ENCODE results near the gene PRKCG.

Gene PRKCG

GRCh38 chr19:53898166-53898565 lies 16.2 kb downstream of the PRKCG start:
- DNase-seq (ENCODE audit: low spot score), result no peak

GRCh38 chr19:53898636-53899341 lies 16.8 kb downstream of the PRKCG start:
- peak; percentile 36 for DNase-seq (ENCODE audit: low spot score)

DNA sequence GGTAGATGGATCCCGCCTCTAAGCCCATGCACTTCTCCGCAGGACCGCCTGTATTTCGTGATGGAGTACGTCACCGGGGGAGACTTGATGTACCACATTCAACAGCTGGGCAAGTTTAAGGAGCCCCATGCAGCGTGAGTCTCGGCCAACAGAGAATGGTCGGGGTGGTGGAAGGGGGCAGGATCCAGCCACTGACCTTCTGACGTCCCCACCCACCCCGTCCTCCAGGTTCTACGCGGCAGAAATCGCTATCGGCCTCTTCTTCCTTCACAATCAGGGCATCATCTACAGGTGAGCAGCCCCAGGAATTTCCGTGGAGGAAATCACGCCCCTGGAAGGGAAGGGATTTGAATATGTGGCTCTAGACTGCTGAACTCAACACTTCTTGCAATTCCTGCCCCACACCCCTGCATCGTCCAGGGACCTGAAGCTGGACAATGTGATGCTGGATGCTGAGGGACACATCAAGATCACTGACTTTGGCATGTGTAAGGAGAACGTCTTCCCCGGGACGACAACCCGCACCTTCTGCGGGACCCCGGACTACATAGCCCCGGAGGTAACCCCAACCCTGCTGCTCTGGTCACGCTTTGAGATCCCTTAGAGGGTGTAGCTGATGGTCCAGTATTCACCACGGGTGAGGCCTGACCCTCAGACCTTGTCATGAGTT lies 18.3 kb downstream of the PRKCG start:
- DNase-seq (ENCODE audit: low spot score), result no peak

GRCh38 chr19:53903055-53903680 lies 21.2 kb downstream of the PRKCG start:
- no peak for DNase-seq (ENCODE audit: low spot score)

DNA sequence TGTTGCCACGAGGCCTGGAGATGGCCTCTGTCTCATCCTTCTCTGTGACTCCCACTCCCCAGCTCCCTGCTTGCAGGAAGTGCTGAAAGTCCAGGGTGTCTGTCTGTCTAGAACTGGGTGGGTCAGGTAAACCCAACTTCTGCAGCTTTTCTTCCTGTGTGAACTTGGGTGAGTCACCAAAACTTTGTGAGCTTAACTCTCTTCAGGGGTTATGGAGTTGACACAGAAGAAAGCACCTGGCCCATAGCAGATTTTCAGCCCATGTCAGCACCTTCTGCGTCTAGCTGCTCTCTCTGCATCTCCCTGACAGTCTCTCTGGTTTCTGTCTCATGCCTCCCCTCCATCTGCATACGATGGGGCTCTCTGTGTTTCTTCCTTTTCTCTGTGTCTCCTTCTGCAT lies 22.9 kb downstream of the PRKCG start:
- DNase-seq (ENCODE audit: low spot score), result no peak

GRCh38 chr19:53905787-53906186 lies 23.8 kb downstream of the PRKCG start:
- no peak for DNase-seq (ENCODE audit: low spot score)

- no peak for DNase-seq (ENCODE audit: low spot score)
These were observed 24.5 kb downstream of the PRKCG start for GRCh38 chr19:53906211-53907192.

DNA sequence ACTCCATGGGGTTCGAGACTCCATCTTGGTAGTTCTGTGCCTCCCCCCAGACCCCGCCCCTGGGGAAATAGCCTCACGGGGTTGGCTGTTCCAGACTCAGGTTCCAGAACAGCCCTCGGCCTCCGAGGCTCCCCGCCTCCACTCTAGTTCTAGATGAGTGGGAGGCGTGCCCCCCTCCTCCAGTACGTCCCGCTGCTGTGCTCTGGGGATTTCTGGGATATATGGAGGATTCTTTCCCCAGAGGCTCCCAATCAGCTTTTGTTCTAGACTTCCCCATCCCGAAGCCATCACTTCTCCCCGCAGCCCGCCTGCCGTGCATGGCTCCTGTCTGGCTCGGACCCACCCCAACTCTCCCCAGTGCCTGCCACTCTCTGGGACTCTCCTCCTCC lies 25.2 kb downstream of the PRKCG start:
- DNase-seq (ENCODE audit: low spot score), result no peak

DNA sequence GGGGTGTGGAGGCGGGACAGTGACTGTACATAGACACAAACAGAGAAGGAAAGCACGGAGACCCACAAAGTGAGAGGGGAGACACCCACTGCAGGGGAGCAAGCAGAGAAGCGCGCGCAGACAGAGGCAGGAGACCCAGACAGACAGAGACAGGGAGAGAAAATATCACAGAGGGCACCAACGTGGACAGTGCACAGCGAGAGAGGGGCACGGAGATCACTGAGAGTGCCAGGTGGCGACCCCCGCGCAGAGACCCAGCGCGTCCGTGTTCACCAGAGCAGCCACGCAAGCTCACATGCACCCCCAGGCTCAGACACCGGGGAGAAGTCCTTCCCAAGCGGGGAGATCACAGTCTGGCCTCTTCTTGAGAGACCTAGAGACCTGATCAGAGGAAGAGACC lies 25.7 kb downstream of the PRKCG start:
- DNase-seq (ENCODE audit: low spot score), result no peak

- peak; percentile 80 for DNase-seq (ENCODE audit: low spot score)
These were observed 26.3 kb downstream of the PRKCG start for GRCh38 chr19:53908106-53908934.

GRCh38 chr19:53908935-53909415 lies 27.0 kb downstream of the PRKCG start, which contains the start of gene CACNG7:
TSS of gene CACNG7 (plus strand) at chr19:53909278. CDS start at chr19:53912832, 3,554 bp downstream.
- DNase-seq (ENCODE audit: low spot score), result peak; percentile 44

- DNase-seq (ENCODE audit: low spot score), result no peak
These were observed 27.6 kb downstream of the PRKCG start for GRCh38 chr19:53909471-53910169.

- DNase-seq (ENCODE audit: low spot score), result peak; percentile 15
These were observed 28.1 kb downstream of the PRKCG start for GRCh38 chr19:53910170-53910518.

DNA sequence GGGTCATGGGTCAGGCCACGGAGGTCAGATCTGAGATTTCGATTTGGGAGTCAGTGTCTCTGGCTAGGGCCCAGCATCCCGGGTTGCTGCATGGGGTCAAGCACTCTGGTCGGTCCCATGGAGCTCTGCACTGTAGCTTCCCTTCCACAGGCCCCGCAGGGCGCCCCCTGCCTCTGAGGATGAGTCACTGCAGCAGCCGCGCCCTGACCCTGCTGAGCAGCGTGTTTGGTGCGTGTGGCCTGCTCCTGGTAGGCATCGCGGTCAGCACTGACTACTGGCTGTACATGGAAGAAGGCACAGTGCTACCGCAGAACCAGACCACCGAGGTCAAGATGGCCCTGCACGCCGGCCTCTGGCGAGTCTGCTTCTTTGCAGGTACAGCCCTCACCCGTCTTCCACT lies 30.7 kb downstream of the PRKCG start:
- no peak for DNase-seq (ENCODE audit: low spot score)

DNA sequence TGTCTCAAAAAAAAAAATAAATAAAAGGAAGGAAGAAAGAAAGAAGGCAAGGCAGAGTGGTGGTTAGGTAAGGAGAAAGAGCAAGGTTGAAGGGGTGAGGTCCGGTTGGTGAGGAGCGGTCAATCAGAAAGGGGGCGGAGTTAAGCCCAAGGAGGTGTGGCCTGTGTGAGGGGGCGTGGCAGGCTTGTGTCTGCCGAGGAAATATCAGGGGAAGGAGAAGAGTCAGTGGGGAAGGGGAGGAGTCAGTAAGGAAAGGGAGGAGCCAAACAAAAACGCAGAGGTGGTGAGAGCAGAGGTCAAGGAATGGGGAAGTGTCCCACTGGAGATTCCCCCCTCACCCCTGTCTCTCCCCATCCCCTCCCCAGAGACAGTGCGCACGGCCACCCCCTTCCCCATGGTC lies 33.0 kb downstream of the PRKCG start:
- no peak for DNase-seq (ENCODE audit: low spot score)

DNA sequence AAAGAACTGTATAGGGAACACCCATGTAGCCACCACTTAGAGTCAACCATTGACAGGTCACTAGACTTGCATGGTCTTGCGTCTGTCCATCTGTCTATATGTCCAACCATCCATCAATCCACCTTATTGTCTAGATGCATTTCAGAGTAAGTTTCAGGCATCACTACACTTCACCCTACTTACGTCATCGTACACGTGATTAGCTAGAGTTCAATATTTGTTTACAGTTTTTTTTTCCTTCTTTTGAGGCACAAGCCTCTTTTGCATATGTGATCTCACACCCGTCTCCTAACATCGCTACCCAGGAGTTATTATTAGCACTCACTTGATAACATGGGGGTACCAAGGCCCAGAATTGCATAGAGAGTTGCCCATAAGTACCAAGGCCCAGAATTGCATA lies 34.0 kb downstream of the PRKCG start:
- DNase-seq (ENCODE audit: low spot score), result no peak

GRCh38 chr19:53917356-53917755 lies 35.4 kb downstream of the PRKCG start:
- no peak for DNase-seq (ENCODE audit: low spot score)

DNA sequence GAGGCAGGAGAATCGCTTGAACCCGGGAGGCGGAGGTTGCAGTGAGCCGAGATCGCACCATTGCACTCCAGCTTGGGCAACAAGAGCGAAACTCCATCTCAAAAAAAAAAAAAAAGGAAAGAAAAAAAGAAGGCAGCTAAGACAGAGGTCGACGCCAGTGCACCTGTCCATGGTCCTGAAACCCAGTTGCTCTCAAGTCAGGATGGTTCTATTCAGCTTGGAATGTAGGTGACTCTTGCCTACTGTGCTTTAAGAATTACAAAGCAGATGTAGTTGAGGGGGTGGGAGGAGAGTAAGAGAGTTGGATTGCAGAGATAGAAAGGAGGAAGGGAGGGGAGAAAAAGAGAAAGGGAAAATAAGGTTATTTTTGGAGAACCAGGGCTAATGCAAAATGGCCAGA lies 45.7 kb downstream of the PRKCG start:
- no peak for DNase-seq (ENCODE audit: low spot score)

GRCh38 chr19:53936029-53936428 lies 54.0 kb downstream of the PRKCG start:
- DNase-seq (ENCODE audit: low spot score), result no peak

All from SK-N-DZ (cell line).